C4-2B (cell line): Measurements from ENCODE around the gene ASIC2.

Experiments
- H3K27ac ChIP-seq: fragments of 450-650 bp; 2 replicates; pipeline ENCODE4 v1.5.1; 2017
- CTCF ChIP-seq: fragments of 450-650 bp; conservative IDR thresholded peaks from 2 replicates; pipeline ENCODE4 v1.5.1; 2017; ENCODE audit warnings: mild to moderate bottlenecking
- ZFX ChIP-seq: fragments of 450-650 bp; IDR thresholded peaks from 2 replicates; pipeline ENCODE4 v1.6.1; 2017

Gene ASIC2

GRCh38 chr17:33124871-33125551 is 168.1 kb downstream of the ASIC2 start:
- TF ChIP-seq ZFX: no peak
- TF ChIP-seq CTCF: no peak
- H3K27ac ChIP-seq: no peak overlapping the region

DNA sequence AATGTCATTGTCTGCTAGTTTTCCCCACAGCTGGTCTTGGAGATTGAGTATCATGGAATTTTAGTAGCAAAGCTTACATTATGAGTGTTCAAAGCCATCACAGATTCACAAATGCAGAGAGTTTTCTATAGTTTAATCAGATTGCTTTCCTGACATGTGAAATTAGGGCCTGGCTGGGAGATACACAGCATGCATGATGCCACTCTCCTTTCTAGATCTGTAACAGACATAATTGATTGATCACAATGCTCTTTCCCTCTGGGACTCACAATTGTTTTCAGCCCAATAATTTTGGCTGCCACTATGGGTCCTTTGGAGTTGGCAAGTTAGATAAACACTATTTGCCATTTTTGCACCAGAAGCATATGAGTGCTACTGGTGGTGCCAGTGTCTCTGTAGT is 168.9 kb downstream of the ASIC2 start:
- TF ChIP-seq CTCF (no peak), ZFX (no peak)
- H3K27ac ChIP-seq: no peak overlapping the region

- TF ChIP-seq ZFX (no peak), CTCF (no peak)
- H3K27ac ChIP-seq: no peak overlapping the region
These were observed 171.3 kb downstream of the ASIC2 start for GRCh38 chr17:33121756-33122155.

DNA sequence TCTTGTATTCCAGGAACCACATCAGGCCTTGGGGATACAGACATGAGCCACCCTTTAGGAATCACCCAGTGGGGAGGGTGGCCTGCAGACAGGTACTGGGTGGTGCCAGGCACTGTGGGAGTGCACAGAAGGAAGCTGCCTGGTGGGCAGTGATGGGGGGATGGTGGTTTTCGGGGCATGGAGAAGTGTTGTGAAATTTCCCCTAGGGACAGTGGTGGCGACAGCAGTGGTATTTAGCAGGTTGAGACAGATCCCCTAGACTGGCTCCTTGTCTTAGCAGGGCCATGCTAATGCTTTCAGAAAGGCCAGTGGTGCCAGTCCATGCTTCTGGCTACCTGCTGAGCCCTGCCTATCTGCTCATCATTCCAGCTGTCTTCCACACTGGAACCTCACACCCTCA is 171.8 kb downstream of the ASIC2 start:
- TF ChIP-seq CTCF (no peak), ZFX (no peak)
- H3K27ac ChIP-seq: no peak overlapping the region

DNA sequence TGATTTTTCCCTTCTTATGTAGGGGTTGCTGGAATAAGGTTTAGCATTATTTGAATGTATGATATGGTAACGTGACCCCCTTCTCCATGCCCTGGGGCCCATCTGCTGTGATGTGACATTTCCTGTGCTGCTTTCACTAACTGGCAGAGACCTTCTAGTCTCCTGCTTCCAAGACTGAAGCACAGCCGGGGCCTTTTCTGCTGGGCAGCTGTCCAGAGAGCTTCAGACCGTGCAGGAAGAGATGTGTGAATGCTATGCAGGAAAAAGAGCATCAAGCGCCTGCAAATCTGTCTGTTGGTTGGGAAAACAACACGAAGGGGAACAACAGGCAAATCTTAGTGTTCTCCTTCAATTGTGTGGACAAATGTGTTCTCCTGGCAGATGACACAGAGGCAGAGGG is 173.0 kb downstream of the ASIC2 start:
- TF ChIP-seq CTCF (no peak), ZFX (no peak)
- no peak overlapping the region for H3K27ac ChIP-seq

DNA sequence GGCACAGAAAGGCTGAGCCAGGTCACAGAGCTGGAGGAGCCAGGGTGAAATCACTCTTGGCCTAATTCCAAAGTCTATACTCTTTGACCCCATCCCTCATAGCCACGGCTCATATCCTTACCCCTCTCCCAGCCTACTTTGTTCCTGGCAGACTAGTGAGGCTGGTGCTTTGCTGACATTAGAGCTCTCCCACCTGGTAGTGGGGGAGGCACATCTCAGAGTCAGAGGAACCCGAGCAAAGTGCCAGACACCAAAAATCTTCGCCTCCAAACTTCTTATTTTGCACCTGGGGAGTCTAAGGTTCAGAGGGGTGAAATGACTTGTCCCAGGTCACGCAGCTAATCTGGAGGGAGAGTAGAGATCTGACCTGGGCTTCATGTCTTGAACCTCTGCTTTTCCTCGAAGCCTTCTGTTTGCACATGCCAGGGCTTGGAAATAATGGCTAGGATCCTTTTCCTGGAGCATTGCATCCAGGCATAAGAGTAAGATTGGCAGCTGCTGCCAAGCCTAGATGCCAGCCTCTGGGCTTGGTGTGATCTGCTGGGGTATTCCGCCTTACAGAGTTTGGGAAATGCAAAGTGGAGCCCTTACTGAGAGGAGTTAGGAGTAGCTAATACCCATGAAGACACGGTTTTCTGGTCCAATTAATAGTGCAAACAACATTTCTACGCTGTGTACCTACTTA is 174.6 kb downstream of the ASIC2 start:
- TF ChIP-seq CTCF (no peak), ZFX (no peak)
- no peak overlapping the region for H3K27ac ChIP-seq

- TF ChIP-seq CTCF: no peak
- no peak for TF ChIP-seq ZFX
- no peak overlapping the region for H3K27ac ChIP-seq
These were observed 177.0 kb downstream of the ASIC2 start for GRCh38 chr17:33116021-33116551.
